HG02981 (cell line): Measurements from ENCODE around the gene ELF1.
"Not testable (repeated sequence)": the region's sequence is repeated elsewhere in the genome, so short reads cannot be mapped to it uniquely, and the experiment has no call there.

Experiments
- ATAC-seq: cut with Tn5 transposase; IDR thresholded peaks from one replicate; pipeline ENCODE4 v1.9.1; 2021; ENCODE audit warnings: mild to moderate bottlenecking, moderate library complexity; ENCODE audit not compliant: unreplicated experiment

Gene ELF1

GRCh38 chr13:40900568-40900967, 118.5 kb downstream of the ELF1 start:
- not testable (repeated sequence) for ATAC-seq

- no peak for ATAC-seq
These were observed 122.1 kb downstream of the ELF1 start for GRCh38 chr13:40897053-40897452.

GRCh38 chr13:40895227-40896184, 123.6 kb downstream of the ELF1 start:
- no peak for ATAC-seq

- ATAC-seq, result not testable (repeated sequence)
These were observed 125.5 kb downstream of the ELF1 start for GRCh38 chr13:40893573-40893972.

- no peak for ATAC-seq
These were observed 133.1 kb downstream of the ELF1 start for GRCh38 chr13:40886017-40886416.

- ATAC-seq, result not testable (repeated sequence)
These were observed 134.9 kb downstream of the ELF1 start for GRCh38 chr13:40884175-40884574.
